ENCODE results near the gene TEX22. TPM values are rescaled to one million over a fixed set of nuclear protein-coding genes. Genes with fewer than 3 reads are reported as not detected.

Gene TEX22
- total RNA-seq, 1 experiment from 2014 or later: 0.87 TPM

DNA sequence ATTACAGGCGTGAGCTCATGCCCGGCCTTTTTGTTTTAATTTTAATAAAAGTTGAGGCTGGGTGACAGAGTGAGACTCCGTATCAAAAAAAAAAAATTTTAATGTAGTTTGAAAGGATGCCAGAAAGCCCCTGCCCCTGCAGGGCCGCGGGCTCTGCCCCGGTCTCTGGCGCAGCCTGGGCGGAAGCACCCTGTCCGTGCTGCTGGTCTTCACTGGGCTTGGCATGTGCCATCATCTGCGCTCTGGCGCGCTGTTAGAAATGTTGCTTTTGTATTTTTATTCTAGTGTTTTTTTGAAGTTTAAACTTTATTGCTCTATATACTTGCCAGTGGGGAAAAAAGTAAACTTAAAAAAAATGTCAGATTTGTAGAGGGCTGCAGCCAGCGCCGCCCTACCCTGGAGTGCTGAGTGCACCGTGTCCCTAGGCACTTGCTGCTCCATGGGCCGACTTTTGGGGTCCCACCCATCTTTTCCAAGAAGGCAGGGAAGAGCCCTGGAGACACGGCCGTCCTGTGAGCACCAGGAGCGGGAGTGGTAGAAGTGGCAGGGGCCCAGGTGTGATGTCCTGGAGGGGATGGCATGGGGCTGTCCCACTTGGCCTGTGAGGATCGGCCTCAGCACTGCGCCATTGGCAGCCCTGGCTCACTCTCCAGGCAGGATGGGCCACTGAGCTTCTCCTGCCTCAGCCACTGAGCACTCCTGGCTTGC is 25.3 kb downstream of the TEX22 start:
- no peak for DNase-seq (ENCODE audit: low spot score)
- H3K27ac Mint-ChIP-seq: peak overlapping the region; percentile 20; the same call in 1 of the 2 replicates
- ChIA-PET CTCF (no interaction called here), POLR2A (interaction anchor here (0.5 kb wide), 1 partner anchor 71 kb away, joined by 3 read pairs; no protein-coding TSS in a partner anchor)
- H3K36me3 Mint-ChIP-seq: peaks cover 27% of the 10 kb centered on the region
- 0 out of 2 replicates have a peak, but pooled peaks cover 3% of the 10 kb centered on the region for H3K9me3 Mint-ChIP-seq
- TF ChIP-seq SMAD4 (CRISPR knock-in tag; IDR thresholded peaks at IDR 0.05) (no peak), SMAD3 (CRISPR knock-in tag; IDR thresholded peaks at IDR 0.05; ENCODE audit: borderline replicate concordance) (no peak), HMGA2 (CRISPR knock-in tag; IDR thresholded peaks at IDR 0.05) (no peak), FOXP1 (CRISPR knock-in tag; IDR thresholded peaks at IDR 0.05; ENCODE audit: borderline replicate concordance) (no peak), ATF1 (CRISPR knock-in tag; IDR thresholded peaks at IDR 0.05) (no peak), MYBL2 (CRISPR knock-in tag; IDR thresholded peaks at IDR 0.05) (no peak), E2F1 (CRISPR knock-in tag; IDR thresholded peaks at IDR 0.05) (no peak), ZNF423 (CRISPR knock-in tag; IDR thresholded peaks at IDR 0.05) (no peak), EMX1 (CRISPR knock-in tag; IDR thresholded peaks at IDR 0.05) (no peak), ZNF232 (CRISPR knock-in tag; IDR thresholded peaks at IDR 0.05) (no peak), GRHL2 (CRISPR knock-in tag; IDR thresholded peaks at IDR 0.05; ENCODE audit: insufficient replicate concordance, severe bottlenecking) (no peak), ZNF317 (CRISPR knock-in tag; IDR thresholded peaks at IDR 0.05; ENCODE audit: borderline replicate concordance, low read depth) (no peak), NR3C1 (CRISPR knock-in tag; conservative IDR thresholded peaks at IDR 0.05; ENCODE audit: low read depth) (no peak), IRF1 (CRISPR knock-in tag; IDR thresholded peaks at IDR 0.05) (no peak)
- TF ChIP-seq, protein P1, sequence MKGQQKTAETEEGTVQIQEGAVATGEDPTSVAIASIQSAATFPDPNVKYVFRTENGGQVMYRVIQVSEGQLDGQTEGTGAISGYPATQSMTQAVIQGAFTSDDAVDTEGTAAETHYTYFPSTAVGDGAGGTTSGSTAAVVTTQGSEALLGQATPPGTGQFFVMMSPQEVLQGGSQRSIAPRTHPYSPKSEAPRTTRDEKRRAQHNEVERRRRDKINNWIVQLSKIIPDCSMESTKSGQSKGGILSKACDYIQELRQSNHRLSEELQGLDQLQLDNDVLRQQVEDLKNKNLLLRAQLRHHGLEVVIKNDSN (CRISPR knock-in tag; IDR thresholded peaks at IDR 0.05): no peak
- TF ChIP-seq, protein P2, sequence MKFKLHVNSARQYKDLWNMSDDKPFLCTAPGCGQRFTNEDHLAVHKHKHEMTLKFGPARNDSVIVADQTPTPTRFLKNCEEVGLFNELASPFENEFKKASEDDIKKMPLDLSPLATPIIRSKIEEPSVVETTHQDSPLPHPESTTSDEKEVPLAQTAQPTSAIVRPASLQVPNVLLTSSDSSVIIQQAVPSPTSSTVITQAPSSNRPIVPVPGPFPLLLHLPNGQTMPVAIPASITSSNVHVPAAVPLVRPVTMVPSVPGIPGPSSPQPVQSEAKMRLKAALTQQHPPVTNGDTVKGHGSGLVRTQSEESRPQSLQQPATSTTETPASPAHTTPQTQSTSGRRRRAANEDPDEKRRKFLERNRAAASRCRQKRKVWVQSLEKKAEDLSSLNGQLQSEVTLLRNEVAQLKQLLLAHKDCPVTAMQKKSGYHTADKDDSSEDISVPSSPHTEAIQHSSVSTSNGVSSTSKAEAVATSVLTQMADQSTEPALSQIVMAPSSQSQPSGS (CRISPR knock-in tag; IDR thresholded peaks at IDR 0.05; ENCODE audit: borderline replicate concordance, low read depth): no peak
- TF ChIP-seq, protein P3, sequence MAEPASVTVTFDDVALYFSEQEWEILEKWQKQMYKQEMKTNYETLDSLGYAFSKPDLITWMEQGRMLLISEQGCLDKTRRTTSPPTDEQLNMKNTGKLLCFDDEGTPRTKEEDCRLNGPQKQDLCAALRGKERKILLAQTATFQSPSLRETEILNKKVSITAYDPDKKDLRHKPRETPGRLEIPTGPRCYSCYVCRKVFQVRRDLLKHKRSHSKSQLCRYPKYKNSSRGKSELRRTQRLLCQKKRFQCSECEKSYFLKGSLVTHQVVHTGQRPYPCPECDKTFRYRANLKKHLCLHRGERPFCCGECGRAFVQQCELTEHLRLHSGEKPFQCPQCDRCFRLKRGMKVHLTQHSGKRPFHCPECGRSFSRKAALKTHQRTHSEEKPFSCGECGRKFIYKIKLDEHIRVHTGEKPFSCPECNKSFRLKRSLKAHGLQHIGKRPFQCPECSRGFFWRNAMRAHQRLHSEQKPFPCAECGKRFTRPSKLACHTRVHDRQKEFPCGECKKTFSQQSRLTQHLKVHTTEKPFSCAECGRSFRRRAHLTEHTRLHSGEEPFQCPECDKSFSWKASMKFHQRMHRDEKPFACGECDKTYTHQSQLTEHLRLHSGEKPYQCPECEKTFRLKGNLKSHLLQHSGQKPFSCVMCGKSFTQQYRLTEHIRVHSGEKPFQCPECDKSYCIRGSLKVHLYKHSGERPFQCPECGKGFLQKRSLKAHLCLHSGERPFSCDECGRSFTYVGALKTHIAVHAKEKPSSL (CRISPR knock-in tag; conservative IDR thresholded peaks at IDR 0.05): no peak
- ATAC-seq: no peak
- peaks cover 4% of the 10 kb centered on the region for H3K27me3 Mint-ChIP-seq (ENCODE audit: low read depth)
- H3K4me3 Mint-ChIP-seq: no peak overlapping the region
- H3K4me1 Mint-ChIP-seq: peaks cover 22% of the 10 kb centered on the region

- Mint-ChIP-seq H3K4me3 (no peak overlapping the region), H3K36me3 (peaks cover 27% of the 10 kb centered on the region), H3K9me3 (0 out of 2 replicates have a peak, but pooled peaks cover 3% of the 10 kb centered on the region), H3K27me3 (ENCODE audit: low read depth) (no peaks in the 10 kb centered on the region), H3K4me1 (peaks cover 18% of the 10 kb centered on the region), H3K27ac (no peak overlapping the region)
- ChIA-PET POLR2A (no interaction called here), CTCF (no interaction called here)
- no peak for DNase-seq (ENCODE audit: low spot score)
- no peak for ATAC-seq
- no peak for TF ChIP-seq IRF2 (CRISPR knock-in tag; IDR thresholded peaks at IDR 0.05; ENCODE audit: borderline replicate concordance, low read depth)
- TF ChIP-seq EMX1 (CRISPR knock-in tag; IDR thresholded peaks at IDR 0.05): no peak
- TF ChIP-seq, protein P1 (CRISPR knock-in tag; IDR thresholded peaks at IDR 0.05): no peak
- no peak for TF ChIP-seq NR2C2 (CRISPR knock-in tag; IDR thresholded peaks at IDR 0.05)
- TF ChIP-seq FOXP1 (CRISPR knock-in tag; IDR thresholded peaks at IDR 0.05; ENCODE audit: borderline replicate concordance): no peak
- no peak for TF ChIP-seq FOXK1 (CRISPR knock-in tag; IDR thresholded peaks at IDR 0.05)
- TF ChIP-seq TCF7 (CRISPR knock-in tag; IDR thresholded peaks at IDR 0.05; ENCODE audit: low read depth): no peak
- no peak for TF ChIP-seq SP1 (CRISPR knock-in tag; conservative IDR thresholded peaks at IDR 0.05)
- no peak for TF ChIP-seq ESRRA (CRISPR knock-in tag; IDR thresholded peaks at IDR 0.05; ENCODE audit: borderline replicate concordance)
- TF ChIP-seq ZNF232 (CRISPR knock-in tag; IDR thresholded peaks at IDR 0.05): no peak
- TF ChIP-seq, protein P4, sequence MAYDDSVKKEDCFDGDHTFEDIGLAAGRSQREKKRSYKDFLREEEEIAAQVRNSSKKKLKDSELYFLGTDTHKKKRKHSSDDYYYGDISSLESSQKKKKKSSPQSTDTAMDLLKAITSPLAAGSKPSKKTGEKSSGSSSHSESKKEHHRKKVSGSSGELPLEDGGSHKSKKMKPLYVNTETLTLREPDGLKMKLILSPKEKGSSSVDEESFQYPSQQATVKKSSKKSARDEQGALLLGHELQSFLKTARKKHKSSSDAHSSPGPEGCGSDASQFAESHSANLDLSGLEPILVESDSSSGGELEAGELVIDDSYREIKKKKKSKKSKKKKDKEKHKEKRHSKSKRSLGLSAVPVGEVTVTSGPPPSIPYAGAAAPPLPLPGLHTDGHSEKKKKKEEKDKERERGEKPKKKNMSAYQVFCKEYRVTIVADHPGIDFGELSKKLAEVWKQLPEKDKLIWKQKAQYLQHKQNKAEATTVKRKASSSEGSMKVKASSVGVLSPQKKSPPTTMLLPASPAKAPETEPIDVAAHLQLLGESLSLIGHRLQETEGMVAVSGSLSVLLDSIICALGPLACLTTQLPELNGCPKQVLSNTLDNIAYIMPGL (CRISPR knock-in tag; IDR thresholded peaks at IDR 0.05): no peak
- TF ChIP-seq SMAD4 (CRISPR knock-in tag; IDR thresholded peaks at IDR 0.05): no peak
These were observed 26.5 kb downstream of the TEX22 start for GRCh38 chr14:105424861-105425260.

All from WTC11 (cell line).